Measurements from ENCODE around the gene MFSD8.
"Not testable (repeated sequence)": the region's sequence is repeated elsewhere in the genome, so short reads cannot be mapped to it uniquely, and the experiment has no call there.

The MFSD8 gene

DNA sequence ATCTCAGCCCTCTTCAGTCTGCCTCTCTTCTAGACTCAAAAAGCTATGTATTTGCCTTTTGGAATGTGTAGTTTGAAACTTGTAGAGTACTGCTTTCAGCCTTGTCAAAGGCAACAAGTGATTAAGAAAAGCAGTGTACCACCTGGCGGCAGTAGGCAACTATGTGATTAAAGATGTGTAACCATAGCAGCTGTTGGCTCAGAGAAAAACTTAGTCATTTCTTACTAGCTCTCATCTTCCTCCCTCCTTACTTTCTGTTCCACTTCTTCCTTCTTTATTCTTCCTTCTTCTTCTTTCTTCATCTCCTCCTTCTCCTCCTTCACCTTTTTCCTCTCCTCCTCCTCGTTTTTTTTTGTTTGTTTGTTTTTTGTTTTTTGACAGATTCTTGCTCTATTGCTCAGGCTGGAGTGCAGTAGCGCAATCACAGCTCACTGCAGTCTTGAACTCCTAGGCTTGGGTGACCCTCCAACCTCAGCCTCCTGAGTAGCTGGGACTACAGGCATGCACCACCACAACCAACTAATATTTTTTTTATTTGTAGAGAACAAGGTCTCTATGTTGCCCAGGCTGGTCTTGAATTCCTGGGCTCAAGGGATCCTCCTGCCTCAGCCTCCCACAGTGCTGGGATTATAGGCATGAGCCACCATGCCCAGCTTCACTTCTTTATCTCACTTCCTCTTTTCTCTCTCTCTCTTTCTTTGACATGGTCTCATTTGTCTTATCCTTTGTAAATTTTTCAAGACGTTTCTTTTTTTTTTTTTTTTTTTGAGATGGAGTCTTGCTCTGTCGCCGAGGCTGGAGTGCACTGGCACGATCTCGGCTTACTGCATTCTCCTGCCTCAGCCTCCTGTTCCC lies 32.8 kb upstream of the MFSD8 start:
- ChIA-PET POLR2A (no interaction called here), CTCF (interaction anchor here (0.7 kb wide), 2 partner anchors 174 to 209 kb away, joined by 4 read pairs; no protein-coding TSS in a partner anchor)
- H3K27ac ChIP-seq (ENCODE audit: extremely low read depth, low read depth, low read length) = no peak overlapping the region
- H3K4me1 ChIP-seq (ENCODE audit: control insufficient read depth, insufficient read depth, low read length) = no peaks in the 10 kb centered on the region
- no peaks in the 10 kb centered on the region for H3K36me3 ChIP-seq (ENCODE audit: control insufficient read depth in 2 of 2, insufficient read depth in 1 of 2, low read length in 2 of 2)
- H3K9me3 ChIP-seq (ENCODE audit: control insufficient read depth, insufficient read depth, low read depth, low read length) = no peaks in the 10 kb centered on the region
- TF ChIP-seq ZNF416 (tag by site-specific recombination; IDR thresholded peaks at IDR 0.05) (no peak), SCRT2 (tag by site-specific recombination; IDR thresholded peaks at IDR 0.05) (peak; percentile 52)
- no peak overlapping the region for H3K4me3 ChIP-seq (ENCODE audit: low read depth, low read length)

DNA sequence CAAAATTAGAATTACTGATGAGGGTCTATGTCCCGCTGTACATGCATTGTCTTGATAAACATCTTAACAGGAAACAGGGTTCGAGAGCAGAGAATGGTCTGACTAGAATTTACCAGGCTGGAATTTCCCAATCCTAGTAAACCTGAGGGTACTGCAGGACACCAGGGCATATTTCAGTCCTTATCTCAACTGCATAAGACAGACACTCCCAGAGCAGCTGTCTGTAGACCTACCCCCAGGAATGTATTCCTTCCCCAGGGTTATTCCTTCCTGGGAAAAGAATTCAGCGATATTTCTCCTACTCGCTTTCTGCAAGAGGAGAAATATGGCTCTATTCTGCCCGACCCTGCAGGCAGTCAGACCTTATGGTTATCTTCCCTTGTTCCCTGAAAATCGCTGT lies 31.5 kb upstream of the MFSD8 start:
- peak; percentile 42 for TF ChIP-seq SETDB1 (IDR thresholded peaks at IDR 0.05; ENCODE audit: insufficient read length, low read length)
- H3K4me1 ChIP-seq (ENCODE audit: control insufficient read depth, insufficient read depth, low read length); H3K4me3 ChIP-seq (ENCODE audit: low read depth, low read length); CTCF ChIA-PET; H3K9me3 ChIP-seq (ENCODE audit: control insufficient read depth, insufficient read depth, low read depth, low read length); POLR2A ChIA-PET; H3K36me3 ChIP-seq (ENCODE audit: control insufficient read depth in 2 of 2, insufficient read depth in 1 of 2, low read length in 2 of 2); H3K27ac ChIP-seq (ENCODE audit: extremely low read depth, low read depth, low read length): not testable (repeated sequence)

DNA sequence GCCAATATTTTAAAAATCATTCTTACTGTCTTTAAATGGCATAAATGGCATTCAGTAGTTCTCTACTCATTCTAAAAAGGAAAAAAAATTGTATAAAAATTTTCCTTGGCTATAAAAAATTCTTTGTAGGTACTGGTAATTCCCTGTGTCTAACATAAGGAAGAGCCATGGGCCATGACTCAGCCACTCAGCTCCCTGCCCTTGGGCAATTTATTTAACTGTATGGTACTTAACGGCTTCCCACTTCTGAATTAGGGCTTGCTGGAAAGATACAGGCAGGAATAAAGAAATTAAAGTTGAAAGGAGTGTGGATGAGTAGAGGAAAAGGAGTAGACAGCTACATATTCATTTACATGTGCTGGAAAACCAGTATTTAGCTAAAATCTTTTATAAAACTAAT lies 30.8 kb upstream of the MFSD8 start:
- TF ChIP-seq SETDB1 (IDR thresholded peaks at IDR 0.05; ENCODE audit: insufficient read length, low read length) = no peak
- TF ChIP-seq, protein P1, sequence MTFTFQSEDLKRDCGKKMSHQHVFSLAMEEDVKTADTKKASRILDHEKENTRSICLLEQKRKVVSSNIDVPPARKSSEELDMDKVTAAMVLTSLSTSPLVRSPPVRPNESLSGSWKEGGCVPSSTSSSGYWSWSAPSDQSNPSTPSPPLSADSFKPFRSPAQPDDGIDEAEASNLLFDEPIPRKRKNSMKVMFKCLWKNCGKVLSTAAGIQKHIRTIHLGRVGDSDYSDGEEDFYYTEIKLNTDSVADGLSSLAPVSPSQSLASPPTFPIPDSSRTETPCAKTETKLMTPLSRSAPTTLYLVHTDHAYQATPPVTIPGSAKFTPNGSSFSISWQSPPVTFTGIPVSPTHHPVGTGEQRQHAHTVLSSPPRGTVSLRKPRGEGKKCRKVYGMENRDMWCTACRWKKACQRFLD (tag by site-specific recombination; IDR thresholded peaks at IDR 0.05) = no peak
- no peak for TF ChIP-seq ZNF664 (tag by site-specific recombination; IDR thresholded peaks at IDR 0.05)
- TF ChIP-seq SCRT2 (tag by site-specific recombination; IDR thresholded peaks at IDR 0.05) = no peak
- no peak for TF ChIP-seq KLF8 (tag by site-specific recombination; IDR thresholded peaks at IDR 0.05)
- TF ChIP-seq SCRT1 (tag by site-specific recombination; IDR thresholded peaks at IDR 0.05; ENCODE audit: borderline replicate concordance) = no peak
- TF ChIP-seq ZNF843 (tag by site-specific recombination; IDR thresholded peaks at IDR 0.05) = no peak
- TF ChIP-seq BCL11A (tag by site-specific recombination; IDR thresholded peaks at IDR 0.05; ENCODE audit: low read depth) = no peak
- TF ChIP-seq ZNF670 (tag by site-specific recombination; IDR thresholded peaks at IDR 0.05; ENCODE audit: low read depth) = no peak
- Histone ChIP-seq H3K9me3 (ENCODE audit: control insufficient read depth, insufficient read depth, low read depth, low read length) (no peaks in the 10 kb centered on the region), H3K4me3 (ENCODE audit: low read depth, low read length) (no peak overlapping the region), H3K27ac (ENCODE audit: extremely low read depth, low read depth, low read length) (no peak overlapping the region), H3K4me1 (ENCODE audit: control insufficient read depth, insufficient read depth, low read length) (no peaks in the 10 kb centered on the region), H3K36me3 (ENCODE audit: control insufficient read depth in 2 of 2, insufficient read depth in 1 of 2, low read length in 2 of 2) (no peaks in the 10 kb centered on the region)
- ChIA-PET POLR2A (no interaction called here), CTCF (interaction anchor here (0.5 kb wide), 1 partner anchor 10 kb away, joined by 3 read pairs; no protein-coding TSS in a partner anchor)

DNA sequence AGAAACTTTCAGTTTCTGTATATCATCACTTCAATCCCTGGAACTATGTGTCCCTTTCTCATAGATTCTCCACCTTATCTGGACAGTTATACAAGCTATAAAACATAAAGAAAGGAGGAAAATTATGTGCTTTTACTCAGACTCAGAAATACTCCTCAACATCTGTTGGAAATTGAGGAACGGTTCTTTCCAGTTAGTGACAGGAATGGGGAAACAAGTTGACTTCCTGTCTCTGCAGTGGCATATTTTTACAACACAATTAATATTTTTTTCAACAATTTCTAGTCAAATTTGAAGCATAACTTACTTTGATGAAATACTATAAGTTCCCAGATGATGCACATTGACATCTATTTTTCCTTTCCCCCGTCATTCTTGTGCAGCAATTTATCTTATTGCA lies 28.2 kb upstream of the MFSD8 start:
- TF ChIP-seq ZNF155 (tag by site-specific recombination; IDR thresholded peaks at IDR 0.05) (no peak), GLIS1 (tag by site-specific recombination; IDR thresholded peaks at IDR 0.05) (no peak), ZNF248 (tag by site-specific recombination; IDR thresholded peaks at IDR 0.05) (no peak), ZNF610 (tag by site-specific recombination; IDR thresholded peaks at IDR 0.05; ENCODE audit: borderline replicate concordance) (no peak)
- Histone ChIP-seq H3K27ac (ENCODE audit: extremely low read depth, low read depth, low read length) (no peak overlapping the region), H3K4me1 (ENCODE audit: control insufficient read depth, insufficient read depth, low read length) (no peaks in the 10 kb centered on the region), H3K4me3 (ENCODE audit: low read depth, low read length) (no peak overlapping the region), H3K9me3 (ENCODE audit: control insufficient read depth, insufficient read depth, low read depth, low read length) (no peaks in the 10 kb centered on the region), H3K36me3 (ENCODE audit: control insufficient read depth in 2 of 2, insufficient read depth in 1 of 2, low read length in 2 of 2) (peaks cover 0 to 5% of the 10 kb centered on the region in 2 experiments; a peak in 1 of 3 replicates)
- CTCF ChIA-PET = no interaction called here
- POLR2A ChIA-PET = no interaction called here

All from HEK293 (cell line).